Fibroblast of lung (primary cell): ENCODE results near the gene ZNF207. TPM values are rescaled to one million over a fixed set of nuclear protein-coding genes. Genes with fewer than 3 reads are reported as not detected.
A peak's percentile ranks its signal among the peaks of the same experiment; 100 is the strongest.

Experiments used
- DNase-seq, 2 donors: peaks; one replicate each; pipeline versions ENCODE4 v3.0.0 to v3.0.0-alpha.2; 2010; ENCODE audit warnings: low read depth in 2 of 2
- H2AFZ ChIP-seq: 2 replicates; pipeline ENCODE4 v1.5.1; 2012; ENCODE audit warnings: low read length, control low read depth, inconsistent platforms
- H3K27ac ChIP-seq: 2 replicates; pipeline ENCODE4 v1.5.1; 2011; ENCODE audit warnings: low read length, control low read depth; ENCODE audit not compliant: insufficient read depth
- H3K27me3 ChIP-seq: 2 replicates; pipeline ENCODE4 v1.5.1; 2011; ENCODE audit warnings: mild to moderate bottlenecking, low read length; ENCODE audit not compliant: control insufficient read depth, insufficient read depth
- H3K36me3 ChIP-seq: 2 replicates; pipeline ENCODE4 v1.5.1; 2011; ENCODE audit warnings: low read length; ENCODE audit not compliant: control insufficient read depth, insufficient read depth
- H3K4me1 ChIP-seq: 2 replicates; pipeline ENCODE4 v1.5.1; 2011; ENCODE audit warnings: low read length; ENCODE audit not compliant: control insufficient read depth, insufficient read depth; ENCODE audit errors: extremely low read depth
- H3K4me2 ChIP-seq: 2 replicates; pipeline ENCODE4 v1.5.1; 2011; ENCODE audit warnings: low read length, control low read depth; ENCODE audit not compliant: insufficient read depth; ENCODE audit errors: extremely low read depth
- H3K4me3 ChIP-seq, 4 experiments: fragments of 200-600 bp in 1 of 4; sonication (generic) in 1 of 4; replicated peaks in 1 of 4; 2 replicates each; pipeline ENCODE4 v1.5.1; 2011 to 2016; ENCODE audit warnings: low read length in 4 of 4, low read depth in 3 of 4, mild to moderate bottlenecking in 3 of 4, control low read depth in 2 of 4, inconsistent platforms in 1 of 4, mixed read lengths in 1 of 4; ENCODE audit not compliant: insufficient read depth in 1 of 4; ENCODE audit errors: control extremely low read depth in 1 of 4
- H3K79me2 ChIP-seq: 2 replicates; pipeline ENCODE4 v1.5.1; 2012; ENCODE audit warnings: mild to moderate bottlenecking, low read length, inconsistent platforms; ENCODE audit not compliant: control insufficient read depth, insufficient read depth
- H3K9ac ChIP-seq: 2 replicates; pipeline ENCODE4 v1.5.1; 2011; ENCODE audit warnings: mild to moderate bottlenecking, low read length, control low read depth; ENCODE audit not compliant: insufficient read depth
- H3K9me3 ChIP-seq: 2 replicates; pipeline ENCODE4 v1.5.1; 2012; ENCODE audit warnings: low read depth, low read length; ENCODE audit not compliant: control insufficient read depth, insufficient read depth
- H4K20me1 ChIP-seq: 2 replicates; pipeline ENCODE4 v1.5.1; 2011; ENCODE audit warnings: low read length; ENCODE audit not compliant: control insufficient read depth, insufficient read depth; ENCODE audit errors: extremely low read depth
- CTCF ChIP-seq, 2 donors: IDR thresholded peaks in 1 of 2; conservative IDR thresholded peaks in 1 of 2; 1 replicate in 1 of 2; 2 replicates in 1 of 2; pipeline ENCODE4 v1.5.1; 2011 to 2012; ENCODE audit warnings: low read length in 2 of 2, control low read depth in 1 of 2, inconsistent platforms in 1 of 2, low read depth in 1 of 2, mild to moderate bottlenecking in 1 of 2
- EZH2 ChIP-seq: IDR thresholded peaks from 2 replicates; pipeline ENCODE4 v1.5.1; 2012; ENCODE audit warnings: low read length, control low read depth, mild to moderate bottlenecking; ENCODE audit errors: missing control alignments
- polyA minus RNA-seq: library from RNA; depleted of rRNA, polyadenylated mRNA; stranded (reverse); fragments of >200 nt; gene quantifications from 2 replicates; pipeline ENCODE4 v1.2.3, GENCODE V29; 2011; ENCODE audit warnings: low replicate concordance
- polyA plus RNA-seq, 2 donors: library from polyadenylated mRNA; depleted of rRNA in 1 of 2; stranded (reverse) in 1 of 2; unstranded in 1 of 2; fragments of >200 nt; gene quantifications; 2 replicates each; pipeline ENCODE4 v1.2.1, GENCODE V29; 2011 to 2012; ENCODE audit warnings: missing spikeins in 1 of 2
- total RNA-seq: library from RNA; depleted of rRNA; stranded (reverse); fragments of >200 nt; gene quantifications from 2 replicates; pipeline ENCODE4 v1.2.1, GENCODE V29; 2014

The ZNF207 gene
- 55.2 and 75.3 TPM in 2 replicates for total RNA-seq
- polyA plus RNA-seq = 279 and 321 TPM in 2 replicates
- 128 and 152 TPM in 2 replicates for polyA plus RNA-seq (2012)
- 154 and 177 TPM in 2 replicates for polyA minus RNA-seq

- H3K36me3 ChIP-seq = peaks cover 5% of the 10 kb centered on the region
- H4K20me1 ChIP-seq = peaks cover 6% of the 10 kb centered on the region
- H2AFZ ChIP-seq = peak within 1 kb of the TSS; percentile 72
- no peaks in the 10 kb centered on the region for H3K9me3 ChIP-seq
- DNase-seq = peak; percentile 95 to 97
- H3K9ac ChIP-seq = peak within 1 kb of the TSS; percentile 91
- TF ChIP-seq EZH2 (no peak), CTCF (conservative IDR thresholded peaks at IDR 0.05 in 1 of 2, IDR thresholded peaks at IDR 0.05 in 1 of 2; ENCODE audit: low read depth in 1 of 2, low read length in 2 of 2) (no peak)
- no peaks in the 10 kb centered on the region for H3K4me1 ChIP-seq
- peaks cover 51% of the 10 kb centered on the region for H3K79me2 ChIP-seq
- H3K4me2 ChIP-seq = peak within 1 kb of the TSS; percentile 82
- no peaks in the 10 kb centered on the region for H3K27me3 ChIP-seq
- peak within 1 kb of the TSS; percentile 76 to 99 (median 90) for H3K4me3 ChIP-seq
- H3K27ac ChIP-seq = peak within 1 kb of the TSS; percentile 96
These were observed at the start of gene ZNF207 for GRCh38 chr17:32349854-32350665. TSS of gene ZNF207 (plus strand) at chr17:32350157. CDS start at chr17:32350286, 129 bp downstream.

GRCh38 chr17:32302037-32302436 lies 47.9 kb upstream of the ZNF207 start:
- no peaks in the 10 kb centered on the region for H3K27me3 ChIP-seq
- no peaks in the 10 kb centered on the region for H3K36me3 ChIP-seq

More at GRCh38 chr17:32302037-32302436, 47.9 kb upstream of the ZNF207 start:
- H3K9ac ChIP-seq = no peak overlapping the region
- H3K27ac ChIP-seq = no peak overlapping the region
- H3K4me2 ChIP-seq = no peak overlapping the region
- no peak overlapping the region for H3K4me3 ChIP-seq
- no peaks in the 10 kb centered on the region for H3K79me2 ChIP-seq
- no peak for TF ChIP-seq EZH2
- no peak for TF ChIP-seq CTCF (conservative IDR thresholded peaks at IDR 0.05 in 1 of 2, IDR thresholded peaks at IDR 0.05 in 1 of 2; ENCODE audit: low read depth in 1 of 2, low read length in 2 of 2)
- no peaks in the 10 kb centered on the region for H3K4me1 ChIP-seq
- H4K20me1 ChIP-seq = no peaks in the 10 kb centered on the region
- H3K9me3 ChIP-seq = no peaks in the 10 kb centered on the region
- no peak overlapping the region for H2AFZ ChIP-seq
- no peak for DNase-seq
